Right renal pelvis (tissue), 4 donors: ENCODE measurements around the gene NMT1. TPM values are rescaled to one million over a fixed set of nuclear protein-coding genes. Genes with fewer than 3 reads are reported as not detected.

ENCODE experiments used
- DNase-seq, 4 donors: peaks; one replicate each; pipeline ENCODE4 v3.0.0-alpha.2; 2013; ENCODE audit warnings: low read depth in 4 of 4, low spot score in 3 of 4, missing footprints in 1 of 4
- polyA plus RNA-seq, 4 donors: library from polyadenylated mRNA; unstranded; fragments of 120-200 nt; gene quantifications; one replicate each; pipeline ENCODE4 v1.2.1, GENCODE V29; 2013; ENCODE audit not compliant: insufficient read length in 4 of 4

Gene NMT1
- polyA plus RNA-seq, 4 donors = 65.8 to 73.9 (median 67.3) TPM

GRCh38 chr17:45147581-45148182, 86.6 kb downstream of the NMT1 start:
- DNase-seq = peak in 3 of 4 donors; percentile 87 to 93 (median 92)

DNA sequence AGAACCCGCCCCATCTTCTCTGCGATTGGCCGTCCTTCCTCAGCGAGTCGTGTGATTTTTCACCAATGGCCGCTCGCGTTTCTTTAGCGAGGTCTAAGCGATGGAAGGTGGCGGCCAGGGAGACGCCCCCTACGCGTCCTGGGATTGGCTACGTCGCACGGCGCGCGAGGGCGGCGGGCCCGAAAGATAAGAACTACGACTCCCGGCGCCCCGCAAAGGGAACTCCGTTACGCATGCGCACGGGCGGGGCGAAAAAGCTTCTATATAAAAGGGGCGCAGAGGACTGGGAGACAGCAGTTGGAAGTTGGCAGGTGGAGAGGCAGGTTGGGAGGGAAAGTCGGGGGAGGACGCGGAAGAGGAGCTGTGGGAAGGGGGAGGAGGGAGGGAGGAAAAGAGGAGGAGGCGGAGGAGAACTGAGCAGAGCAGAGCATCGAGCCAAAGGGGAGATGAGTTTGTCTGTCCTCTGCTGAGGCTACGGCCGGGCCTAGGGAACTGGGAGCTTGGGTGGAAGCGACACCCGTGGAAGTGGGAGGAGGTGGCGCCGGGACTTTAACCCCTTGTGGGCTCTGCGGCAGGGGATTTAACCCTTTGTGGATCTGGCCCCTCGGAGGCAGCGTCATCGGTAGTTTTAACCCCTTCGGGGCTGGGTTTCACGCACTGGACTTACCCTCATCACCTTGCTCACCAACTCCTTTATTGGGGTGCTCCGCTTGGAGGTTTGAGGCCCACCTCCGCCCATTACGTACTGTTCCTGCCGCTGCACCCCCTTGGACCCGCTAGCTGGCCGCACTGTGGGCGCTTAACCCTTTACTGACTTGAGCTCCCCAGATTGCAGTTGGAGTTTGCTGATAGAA, 87.3 kb downstream of the NMT1 start, which contains the start of gene HEXIM1:
Gene HEXIM1, plus strand, starts transcription at position 293 of the 854 bp plus-strand sequence. CDS start 716 bp downstream, outside the sequence.
- DNase-seq = peak; percentile 99 to 100 (median 100)

DNA sequence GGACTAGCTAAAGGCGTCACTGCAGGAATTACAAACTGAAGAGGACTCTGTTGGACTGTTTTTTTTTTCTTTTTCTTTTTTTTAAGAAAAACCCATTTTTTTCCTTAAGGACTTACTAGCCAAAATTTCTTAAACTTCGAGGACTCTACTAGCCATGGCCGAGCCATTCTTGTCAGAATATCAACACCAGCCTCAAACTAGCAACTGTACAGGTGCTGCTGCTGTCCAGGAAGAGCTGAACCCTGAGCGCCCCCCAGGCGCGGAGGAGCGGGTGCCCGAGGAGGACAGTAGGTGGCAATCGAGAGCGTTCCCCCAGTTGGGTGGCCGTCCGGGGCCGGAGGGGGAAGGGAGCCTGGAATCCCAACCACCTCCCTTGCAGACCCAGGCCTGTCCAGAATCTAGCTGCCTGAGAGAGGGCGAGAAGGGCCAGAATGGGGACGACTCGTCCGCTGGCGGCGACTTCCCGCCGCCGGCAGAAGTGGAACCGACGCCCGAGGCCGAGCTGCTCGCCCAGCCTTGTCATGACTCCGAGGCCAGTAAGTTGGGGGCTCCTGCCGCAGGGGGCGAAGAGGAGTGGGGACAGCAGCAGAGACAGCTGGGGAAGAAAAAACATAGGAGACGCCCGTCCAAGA, 88.0 kb downstream of the NMT1 start:
- DNase-seq = peak in 1 of 4 donors; percentile 87

- no peak for DNase-seq
Measured at GRCh38 chr17:45149669-45150664, 88.8 kb downstream of the NMT1 start.

GRCh38 chr17:45150911-45151809, 90.0 kb downstream of the NMT1 start:
- no peak for DNase-seq

DNA sequence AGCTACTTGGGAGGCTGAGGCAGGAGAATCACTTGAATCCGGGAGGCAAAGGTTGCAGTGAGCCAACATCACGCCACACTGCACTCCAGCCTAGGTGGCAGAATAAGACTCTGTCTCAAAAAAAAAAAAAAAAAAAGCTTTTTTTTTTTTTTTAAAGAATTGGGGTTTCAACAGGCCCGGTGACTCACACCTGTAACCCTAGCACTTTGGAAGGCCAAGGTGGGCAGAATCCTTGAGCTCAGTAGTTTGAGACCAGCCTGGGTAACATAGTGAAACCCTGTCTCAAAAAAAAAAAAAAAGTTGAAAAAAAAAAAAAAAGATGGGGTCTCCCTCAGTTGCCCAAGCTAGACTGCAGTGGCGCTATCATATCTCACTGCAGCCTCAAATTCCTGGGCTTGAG, 93.9 kb downstream of the NMT1 start:
- DNase-seq = no peak

DNA sequence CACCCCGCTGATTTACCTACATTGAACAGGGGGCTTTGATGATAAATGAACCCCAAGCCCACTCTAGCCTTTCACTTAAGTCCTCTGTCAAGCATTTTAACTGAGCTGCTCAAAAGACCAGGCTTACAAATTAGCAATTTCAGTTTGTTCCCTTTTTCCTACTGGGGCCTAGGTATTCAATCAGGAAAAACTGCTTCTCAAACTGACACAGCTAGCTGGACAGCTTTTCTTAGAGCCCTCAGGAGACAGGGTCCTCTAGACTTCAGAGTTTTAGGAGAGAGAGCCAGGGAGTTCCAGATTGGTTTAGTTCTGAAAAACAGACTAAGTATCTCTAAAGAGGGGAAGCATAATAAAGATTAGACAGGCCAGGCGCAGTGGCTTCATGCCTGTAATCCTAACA, 94.4 kb downstream of the NMT1 start:
- DNase-seq = no peak

DNA sequence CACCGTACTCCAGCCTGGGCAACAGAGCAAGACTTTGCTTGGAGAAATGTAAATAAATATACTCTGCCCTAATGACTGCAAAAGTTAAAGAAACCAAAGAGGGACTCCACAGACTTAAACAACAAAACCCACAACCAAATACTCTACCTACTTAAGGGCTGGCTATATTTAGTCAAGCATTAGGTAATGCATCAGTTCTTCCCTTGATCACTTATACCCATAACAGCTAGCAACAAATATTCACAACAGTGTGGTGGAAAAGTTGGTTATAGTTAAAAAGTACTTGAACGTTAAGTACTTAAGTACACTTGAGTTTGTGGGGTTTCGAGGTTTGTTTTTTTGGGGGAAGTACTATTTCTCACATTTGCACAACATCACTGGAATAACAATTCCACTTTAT, 95.1 kb downstream of the NMT1 start:
- DNase-seq = no peak

Other genes with a start within 250 kb of the NMT1 start
- gene GJC1, start 231.0 kb upstream of the NMT1 start, polyA plus RNA-seq = 10 to 100 TPM; 20.4 to 23.2 (median 21.4) TPM
- 1 to 10 TPM; 1.0 to 1.8 (median 1.2) TPM for gene HIGD1B, start 213.4 kb upstream of the NMT1 start, polyA plus RNA-seq
- gene EFTUD2, start 161.9 kb upstream of the NMT1 start, polyA plus RNA-seq = 100 to 1,000 TPM; 101 to 120 (median 114) TPM
- gene GFAP, start 145.8 kb upstream of the NMT1 start, polyA plus RNA-seq = under 1 TPM; 0.40 to 0.74 (median 0.52) TPM
- gene KIF18B, start 113.5 kb upstream of the NMT1 start, polyA plus RNA-seq = 10 to 100 TPM; 10.5 to 12.3 (median 11.3) TPM
- gene C1QL1, start 93.0 kb upstream of the NMT1 start, polyA plus RNA-seq = 1 to 10 TPM; 1.7 to 4.0 (median 2.1) TPM
- 10 to 100 TPM; 49.7 to 59.9 (median 52.8) TPM for gene DCAKD, start 9.7 kb upstream of the NMT1 start, polyA plus RNA-seq
- 10 to 100 TPM; 24.3 to 38.3 (median 27.9) TPM for gene PLCD3, start 71.2 kb downstream of the NMT1 start, polyA plus RNA-seq
- gene ACBD4, start 74.4 kb downstream of the NMT1 start, polyA plus RNA-seq = 10 to 100 TPM; 12.4 to 15.4 (median 13.5) TPM
- gene HEXIM1, start 87.2 kb downstream of the NMT1 start, polyA plus RNA-seq = 10 to 100 TPM; 41.5 to 47.5 (median 42.9) TPM
- gene HEXIM2, start 100.6 kb downstream of the NMT1 start, polyA plus RNA-seq = 10 to 100 TPM; 12.8 to 16.5 (median 13.5) TPM
- 1 to 10 TPM; 5.3 to 8.1 (median 5.9) TPM for gene FMNL1, start 160.6 kb downstream of the NMT1 start, polyA plus RNA-seq
- under 1 TPM in 3 of 4 donors, not detected in 1; 0.13 to 0.19 (median 0.17) TPM for gene SPATA32, start 200.8 kb downstream of the NMT1 start, polyA plus RNA-seq